Measurements from ENCODE around the gene POFUT1.

POFUT1 gene

GRCh38 chr20:32236048-32236533 lies 28.4 kb downstream of the POFUT1 start:
- Mint-ChIP-seq H3K36me3 (ENCODE audit: low read depth) (peaks cover 48% of the 10 kb centered on the region), H3K4me3 (no peak overlapping the region), H3K27me3 (ENCODE audit: low read depth) (no peaks in the 10 kb centered on the region), H3K4me1 (peaks cover 6% of the 10 kb centered on the region), H3K27ac (peak overlapping the region in 1 of 3 experiments; percentile 54), H3K9me3 (no peaks in the 10 kb centered on the region)
- no peak for TF ChIP-seq CTCF (IDR thresholded peaks at IDR 0.05; ENCODE audit: unreplicated experiment in 3 of 3)

GRCh38 chr20:32236819-32237218 lies 29.1 kb downstream of the POFUT1 start:
- Mint-ChIP-seq H3K36me3 (ENCODE audit: low read depth) (peaks cover 41% of the 10 kb centered on the region), H3K4me3 (no peak overlapping the region), H3K4me1 (peaks cover 4% of the 10 kb centered on the region), H3K27ac (peak overlapping the region in 1 of 3 experiments; percentile 5), H3K27me3 (ENCODE audit: low read depth) (no peaks in the 10 kb centered on the region), H3K9me3 (no peaks in the 10 kb centered on the region)
- TF ChIP-seq CTCF (IDR thresholded peaks at IDR 0.05; ENCODE audit: unreplicated experiment in 3 of 3) = no peak

DNA sequence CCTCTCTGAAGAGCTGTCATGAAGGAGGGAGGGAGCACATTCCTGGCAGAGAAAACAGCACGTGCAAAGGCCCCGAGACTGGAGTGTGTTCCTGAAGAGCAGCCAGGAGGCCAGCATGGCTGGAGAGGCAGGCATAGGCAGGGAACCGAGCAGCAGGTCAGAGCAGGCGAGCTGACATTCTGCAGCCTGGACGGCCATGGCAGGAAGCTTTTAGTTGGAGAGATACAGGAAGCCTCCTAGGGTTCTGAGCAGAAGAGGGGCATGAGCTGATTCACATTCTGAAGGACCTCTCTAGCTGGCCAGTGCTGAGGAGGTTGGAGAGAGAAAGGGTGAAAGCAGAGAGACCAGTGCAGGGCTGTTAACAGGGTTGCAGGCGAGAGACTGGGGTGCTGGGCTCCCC lies 29.7 kb downstream of the POFUT1 start:
- peaks cover 35% of the 10 kb centered on the region for H3K36me3 Mint-ChIP-seq (ENCODE audit: low read depth)
- no peak overlapping the region for H3K4me3 Mint-ChIP-seq
- H3K27me3 Mint-ChIP-seq (ENCODE audit: low read depth) = no peaks in the 10 kb centered on the region
- no peaks in the 10 kb centered on the region for H3K4me1 Mint-ChIP-seq
- no peak for TF ChIP-seq CTCF (IDR thresholded peaks at IDR 0.05; ENCODE audit: unreplicated experiment in 3 of 3)
- H3K27ac Mint-ChIP-seq = peak overlapping the region in 1 of 3 experiments; percentile 5
- H3K9me3 Mint-ChIP-seq = no peaks in the 10 kb centered on the region

DNA sequence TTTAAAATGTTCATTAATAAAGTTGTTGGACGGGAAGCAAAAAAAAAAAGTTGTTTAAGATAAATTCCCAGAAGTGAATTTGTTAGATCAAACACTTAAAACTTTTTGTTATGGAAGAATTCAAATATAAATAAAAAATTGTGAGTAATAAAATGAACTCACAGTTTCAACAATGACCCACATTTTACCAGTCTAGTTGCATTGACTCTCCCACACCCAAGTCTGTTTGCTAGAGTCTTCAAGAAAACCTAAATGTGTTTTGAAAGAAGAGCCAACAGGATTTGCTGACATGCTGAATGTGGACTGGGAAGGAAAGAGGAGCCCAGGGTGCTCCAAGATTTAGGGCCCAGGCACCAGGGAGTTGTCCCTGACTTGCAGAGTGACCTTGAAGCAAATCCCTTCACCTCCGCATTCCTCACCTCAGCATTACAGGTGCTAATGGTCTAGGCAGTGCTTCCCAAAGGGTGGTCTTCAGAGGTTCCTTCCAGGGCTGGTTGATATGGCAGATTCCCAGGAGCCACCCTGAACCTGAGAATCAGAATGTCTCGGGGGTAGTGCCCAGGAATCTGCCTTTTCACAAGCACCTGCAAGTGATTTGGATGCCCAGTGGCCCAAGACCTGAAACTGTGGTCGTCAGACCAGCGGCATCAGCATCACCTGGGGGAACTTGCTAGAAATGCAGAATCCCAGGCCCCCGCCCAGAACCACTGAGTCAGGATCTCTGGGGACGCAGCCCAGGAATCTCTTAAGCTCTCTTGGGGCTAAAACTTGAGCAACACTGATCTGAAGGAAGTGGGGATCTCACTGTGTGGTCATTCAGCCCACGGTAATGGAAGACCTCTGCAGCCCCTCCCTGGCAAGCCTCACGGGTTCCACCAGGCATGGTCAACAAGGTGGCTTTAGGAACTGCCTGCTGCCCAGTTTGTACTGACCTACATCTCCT lies 31.1 kb downstream of the POFUT1 start:
- H3K9me3 Mint-ChIP-seq = no peaks in the 10 kb centered on the region
- peaks cover 22% of the 10 kb centered on the region for H3K36me3 Mint-ChIP-seq (ENCODE audit: low read depth)
- no peak overlapping the region for H3K4me3 Mint-ChIP-seq
- H3K27ac Mint-ChIP-seq = no peak overlapping the region
- H3K4me1 Mint-ChIP-seq = no peaks in the 10 kb centered on the region
- TF ChIP-seq CTCF (IDR thresholded peaks at IDR 0.05; ENCODE audit: unreplicated experiment in 3 of 3) = no peak
- H3K27me3 Mint-ChIP-seq (ENCODE audit: low read depth) = no peaks in the 10 kb centered on the region

DNA sequence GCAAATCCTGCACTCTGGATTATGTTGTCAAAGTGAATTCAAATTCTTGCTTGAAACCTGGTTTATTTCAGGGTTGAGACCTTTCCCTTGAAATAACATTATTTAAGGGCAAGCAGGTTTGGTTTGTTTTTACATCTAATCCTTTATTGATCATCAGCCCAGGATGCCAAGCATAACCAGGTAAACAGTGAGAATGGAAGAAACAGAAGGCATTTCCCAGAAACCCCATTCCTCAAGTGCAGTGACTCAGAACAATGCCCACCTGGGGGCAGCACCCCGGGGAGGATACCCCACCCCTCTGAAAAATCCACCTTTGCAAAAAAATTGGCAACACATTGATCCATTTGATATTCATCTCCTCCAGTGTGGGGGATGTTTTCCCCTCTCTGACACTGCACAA lies 32.5 kb downstream of the POFUT1 start:
- no peaks in the 10 kb centered on the region for H3K9me3 Mint-ChIP-seq
- no peak overlapping the region for H3K4me3 Mint-ChIP-seq
- H3K4me1 Mint-ChIP-seq = no peaks in the 10 kb centered on the region
- H3K27ac Mint-ChIP-seq = peak overlapping the region in 2 of 3 experiments; percentile 57 to 60
- no peak for TF ChIP-seq CTCF (IDR thresholded peaks at IDR 0.05; ENCODE audit: unreplicated experiment in 3 of 3)
- H3K27me3 Mint-ChIP-seq (ENCODE audit: low read depth) = no peaks in the 10 kb centered on the region
- peaks cover 10% of the 10 kb centered on the region for H3K36me3 Mint-ChIP-seq (ENCODE audit: low read depth)
